Chondrocyte (in vitro differentiated cells): ENCODE measurements around the gene CNOT11. TPM values are rescaled to one million over a fixed set of nuclear protein-coding genes. Genes with fewer than 3 reads are reported as not detected.

Experiments
- DNase-seq: peaks from one replicate; pipeline ENCODE4 v3.0.0; 2021; ENCODE audit warnings: mixed read lengths, low spot score
- H3K27ac Mint-ChIP-seq: one replicate; pipeline ENCODE4 v1.8.0; 2021; ENCODE audit warnings: mild to moderate bottlenecking, moderate library complexity, mixed read lengths; ENCODE audit not compliant: unreplicated experiment
- H3K27me3 Mint-ChIP-seq: 2 replicates; pipeline ENCODE4 v1.8.0; 2021; ENCODE audit warnings: low read depth, mixed read lengths
- H3K36me3 Mint-ChIP-seq: 2 replicates; pipeline ENCODE4 v1.8.0; 2021; ENCODE audit warnings: low read depth, mixed read lengths
- H3K4me1 Mint-ChIP-seq: 2 replicates; pipeline ENCODE4 v1.8.0; 2021; ENCODE audit warnings: low read depth, mild to moderate bottlenecking, mixed read lengths
- H3K4me3 Mint-ChIP-seq: one replicate; pipeline ENCODE4 v1.8.0; 2021; ENCODE audit warnings: mild to moderate bottlenecking, moderate library complexity, mixed read lengths; ENCODE audit not compliant: unreplicated experiment
- H3K9me3 Mint-ChIP-seq: 2 replicates; pipeline ENCODE4 v1.8.0; 2021; ENCODE audit warnings: low read depth, mixed read lengths
- total RNA-seq: library from RNA; stranded (reverse); gene quantifications from 3 replicates; pipeline ENCODE4 v1.2.1, GENCODE V29; 2021
- TF ChIP-seq, protein P1 (sequence below): fragments of 200-600 bp; sonication (generic); IDR thresholded peaks from 2 replicates; pipeline ENCODE4 v1.5.0; 2021; ENCODE audit warnings: antibody characterized with exemption, mild to moderate bottlenecking, moderate library complexity

CNOT11 gene
- total RNA-seq, 1 donor from 2014 or later = 31.3 TPM

- H3K4me3 Mint-ChIP-seq = no peak overlapping the region
- H3K27me3 Mint-ChIP-seq = no peaks in the 10 kb centered on the region
- no peaks in the 10 kb centered on the region for H3K9me3 Mint-ChIP-seq
- H3K27ac Mint-ChIP-seq = peak overlapping the region; percentile 60
- DNase-seq = no peak
- TF ChIP-seq, protein P1, sequence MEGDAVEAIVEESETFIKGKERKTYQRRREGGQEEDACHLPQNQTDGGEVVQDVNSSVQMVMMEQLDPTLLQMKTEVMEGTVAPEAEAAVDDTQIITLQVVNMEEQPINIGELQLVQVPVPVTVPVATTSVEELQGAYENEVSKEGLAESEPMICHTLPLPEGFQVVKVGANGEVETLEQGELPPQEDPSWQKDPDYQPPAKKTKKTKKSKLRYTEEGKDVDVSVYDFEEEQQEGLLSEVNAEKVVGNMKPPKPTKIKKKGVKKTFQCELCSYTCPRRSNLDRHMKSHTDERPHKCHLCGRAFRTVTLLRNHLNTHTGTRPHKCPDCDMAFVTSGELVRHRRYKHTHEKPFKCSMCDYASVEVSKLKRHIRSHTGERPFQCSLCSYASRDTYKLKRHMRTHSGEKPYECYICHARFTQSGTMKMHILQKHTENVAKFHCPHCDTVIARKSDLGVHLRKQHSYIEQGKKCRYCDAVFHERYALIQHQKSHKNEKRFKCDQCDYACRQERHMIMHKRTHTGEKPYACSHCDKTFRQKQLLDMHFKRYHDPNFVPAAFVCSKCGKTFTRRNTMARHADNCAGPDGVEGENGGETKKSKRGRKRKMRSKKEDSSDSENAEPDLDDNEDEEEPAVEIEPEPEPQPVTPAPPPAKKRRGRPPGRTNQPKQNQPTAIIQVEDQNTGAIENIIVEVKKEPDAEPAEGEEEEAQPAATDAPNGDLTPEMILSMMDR = no peak
- H3K4me1 Mint-ChIP-seq = peaks cover 26% of the 10 kb centered on the region
- peaks cover 25% of the 10 kb centered on the region for H3K36me3 Mint-ChIP-seq
Measured at GRCh38 chr2:101267671-101268656, 15.3 kb downstream of the CNOT11 start.

DNA sequence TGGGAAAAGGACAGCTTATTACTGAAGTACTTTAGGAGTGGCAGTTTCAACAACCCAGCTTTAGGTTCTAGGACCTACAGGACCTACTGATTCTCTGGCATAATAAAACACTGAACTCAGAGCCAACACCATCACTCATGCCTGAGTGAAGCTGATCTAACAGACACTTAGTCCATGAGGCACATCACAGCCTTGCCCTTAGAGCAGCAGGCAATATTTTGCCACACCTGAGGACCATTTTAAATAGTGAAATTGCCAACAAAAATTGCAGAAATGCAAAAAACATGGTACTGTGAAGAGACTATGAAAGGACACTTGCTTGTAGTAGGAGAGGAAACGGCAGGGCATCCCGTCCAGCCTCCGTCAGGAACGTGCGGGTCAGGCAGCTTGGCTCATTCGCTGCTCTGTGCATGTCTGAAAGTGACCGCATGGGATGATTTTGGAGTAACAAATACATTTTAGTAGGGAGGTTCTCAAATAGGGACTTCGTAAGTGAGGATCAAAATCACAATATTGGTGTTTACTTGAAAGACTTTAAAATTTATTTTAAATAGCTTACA is 18.1 kb downstream of the CNOT11 start:
- Mint-ChIP-seq H3K27ac (no peak overlapping the region), H3K4me1 (peaks cover 24% of the 10 kb centered on the region), H3K36me3 (peaks cover 23% of the 10 kb centered on the region)

DNA sequence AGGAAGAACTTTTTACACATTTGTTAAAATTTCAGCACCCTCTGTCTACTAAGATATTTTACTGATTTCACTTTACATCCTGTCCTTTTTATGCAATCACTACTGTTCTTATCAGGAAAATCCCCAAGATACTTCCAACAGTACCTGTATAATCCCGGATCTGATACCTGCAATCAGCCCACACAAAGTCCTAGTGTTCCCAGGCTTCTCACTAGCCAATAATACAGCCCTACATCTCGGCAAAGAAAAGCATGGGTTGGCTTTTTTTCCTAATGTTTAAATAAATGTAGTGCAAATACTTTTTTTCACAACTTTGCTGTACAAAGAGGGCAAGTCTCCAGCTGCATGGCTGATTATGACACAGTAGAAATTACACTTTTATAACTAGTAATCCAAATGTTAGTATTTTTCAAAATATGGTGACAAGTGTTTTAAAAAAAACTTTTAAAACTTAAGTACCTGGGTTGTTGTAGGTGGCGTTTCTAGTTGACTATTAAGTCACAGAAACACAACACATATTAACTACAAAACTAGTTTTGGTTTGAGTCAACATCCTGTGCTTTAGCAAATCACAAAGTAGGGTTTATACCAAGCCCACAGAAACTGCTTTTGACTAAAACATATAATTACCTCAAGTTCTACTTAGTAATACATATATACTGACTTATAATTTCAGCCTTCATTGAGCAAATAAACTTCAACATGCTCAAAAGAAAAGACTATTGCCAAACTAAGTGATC is 19.5 kb downstream of the CNOT11 start:
- TF ChIP-seq, protein P1 = no peak
- Mint-ChIP-seq H3K4me1 (peaks cover 14% of the 10 kb centered on the region), H3K9me3 (no peaks in the 10 kb centered on the region), H3K4me3 (no peak overlapping the region), H3K27me3 (no peaks in the 10 kb centered on the region), H3K27ac (no peak overlapping the region), H3K36me3 (peaks cover 21% of the 10 kb centered on the region)
- DNase-seq = no peak

More for the DNA sequence above, 18.1 kb downstream of the CNOT11 start:
- Mint-ChIP-seq H3K4me3 (no peak overlapping the region), H3K9me3 (no peaks in the 10 kb centered on the region), H3K27me3 (no peaks in the 10 kb centered on the region)
- no peak for DNase-seq
- TF ChIP-seq, protein P1 = no peak

DNA sequence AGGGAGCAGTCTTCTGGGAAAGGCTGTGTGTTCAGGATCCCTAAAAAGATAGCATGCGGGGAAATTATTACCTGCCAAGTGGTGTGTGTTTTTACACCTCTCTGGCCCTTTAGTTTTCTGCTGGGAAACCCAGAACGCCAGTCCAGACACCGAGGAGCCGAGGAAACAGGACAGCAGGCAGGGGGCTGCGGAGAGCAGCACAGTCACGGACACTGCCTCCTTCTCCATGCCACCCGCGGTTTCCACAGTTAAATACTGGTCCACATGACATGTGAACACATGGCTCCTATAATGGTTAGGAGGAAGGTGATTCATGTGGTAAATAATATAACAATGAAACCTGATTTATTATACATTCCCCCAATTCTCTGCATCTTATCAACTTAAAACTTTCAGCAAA is 20.4 kb downstream of the CNOT11 start:
- H3K9me3 Mint-ChIP-seq = no peaks in the 10 kb centered on the region
- peaks cover 22% of the 10 kb centered on the region for H3K36me3 Mint-ChIP-seq
- no peak overlapping the region for H3K4me3 Mint-ChIP-seq
- no peak for DNase-seq
- peaks cover 5% of the 10 kb centered on the region for H3K4me1 Mint-ChIP-seq
- TF ChIP-seq, protein P1 = no peak
- no peaks in the 10 kb centered on the region for H3K27me3 Mint-ChIP-seq
- H3K27ac Mint-ChIP-seq = no peak overlapping the region

GRCh38 chr2:101274142-101274541 is 21.5 kb downstream of the CNOT11 start:
- no peaks in the 10 kb centered on the region for H3K9me3 Mint-ChIP-seq
- no peaks in the 10 kb centered on the region for H3K27me3 Mint-ChIP-seq
- no peak for DNase-seq
- no peak overlapping the region for H3K27ac Mint-ChIP-seq
- TF ChIP-seq, protein P1 = no peak
- H3K36me3 Mint-ChIP-seq = peaks cover 23% of the 10 kb centered on the region
- no peaks in the 10 kb centered on the region for H3K4me1 Mint-ChIP-seq
- H3K4me3 Mint-ChIP-seq = no peak overlapping the region
